Stimulated activated CD4-positive, alpha-beta T cell treated with anti-CD3 and anti-CD28 coated beads, Interleukin-12 subunit alpha, Interleukin-12 subunit beta, amount 100 ng/mL, for 4 hours (primary cell): ENCODE data around the gene IQCF5.
"Not testable (repeated sequence)": the region's sequence is repeated elsewhere in the genome, so short reads cannot be mapped to it uniquely, and the experiment has no call there.

Experiments
- DNase-seq: peaks from one replicate; pipeline ENCODE4 v3.0.0-alpha.2; 2020

Gene IQCF5

DNA sequence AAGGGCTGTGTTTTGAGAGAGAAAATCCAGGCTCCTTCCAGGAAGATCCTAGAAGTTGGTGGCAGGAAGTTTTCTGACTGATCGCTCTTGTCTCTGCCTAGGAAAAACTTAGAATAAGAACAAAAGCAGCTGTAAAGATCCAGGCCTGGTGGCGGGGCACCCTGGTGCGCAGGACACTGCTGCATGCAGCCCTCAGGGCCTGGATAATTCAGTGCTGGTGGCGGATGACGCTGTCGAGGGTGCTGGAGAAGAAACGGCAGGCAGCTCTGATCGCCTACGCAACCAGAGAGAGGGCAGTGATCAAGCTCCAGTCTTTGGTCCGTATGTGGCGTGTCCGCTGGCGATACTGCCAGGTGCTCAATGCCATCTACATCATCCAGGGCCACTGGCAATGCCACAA lies 12.5 kb downstream of the IQCF5 start:
- no peak for DNase-seq

DNA sequence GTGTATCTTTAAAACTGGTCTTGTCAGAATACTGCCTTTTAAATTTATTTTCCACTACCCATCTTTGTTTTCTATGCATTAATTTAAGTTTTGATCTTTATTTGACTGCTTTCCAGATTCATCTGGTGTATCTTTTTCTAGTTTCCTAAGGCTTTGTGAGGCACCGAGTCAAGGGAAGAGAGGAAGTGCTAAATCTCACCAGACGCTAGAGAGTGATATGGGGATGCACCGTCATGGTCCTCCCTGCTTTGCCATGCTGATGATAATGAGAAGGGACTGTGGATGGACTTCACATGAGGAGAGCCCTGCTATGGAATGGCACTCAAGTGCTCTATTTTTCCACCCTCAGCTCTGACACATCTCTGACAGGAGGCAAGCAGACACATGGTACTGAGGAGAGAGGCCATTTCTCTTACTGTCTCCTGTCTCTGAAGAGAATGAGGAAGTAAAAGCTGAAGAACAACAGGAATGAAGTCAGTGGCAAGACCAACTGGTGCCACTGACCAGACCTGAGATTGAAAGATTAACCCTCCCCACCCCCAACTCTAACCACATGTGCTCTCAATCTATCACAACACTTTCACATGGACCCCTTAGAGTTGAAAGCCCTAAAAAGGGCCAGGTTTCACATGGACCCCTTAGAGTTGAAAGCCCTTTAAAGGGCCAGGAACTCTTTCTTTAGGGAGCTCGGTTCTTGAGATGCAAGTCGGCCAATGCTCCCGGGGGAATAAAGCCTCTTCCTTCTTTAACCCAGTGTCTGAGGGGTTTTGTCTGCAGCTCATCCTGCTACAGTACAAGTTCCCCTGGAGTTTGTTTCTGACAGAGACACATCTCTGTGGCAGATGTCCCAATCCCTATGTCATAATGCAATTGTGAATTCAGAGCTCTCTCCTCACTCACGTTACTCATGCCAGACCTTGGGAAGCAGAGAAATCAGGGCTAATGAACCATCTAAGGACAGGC lies 14.4 kb downstream of the IQCF5 start, which contains the start of gene IQCF2:
IQCF2 (plus strand) TSS at position 913 of the 963 bp plus-strand sequence. CDS start 52 bp downstream, outside the sequence.
- DNase-seq: no peak

DNA sequence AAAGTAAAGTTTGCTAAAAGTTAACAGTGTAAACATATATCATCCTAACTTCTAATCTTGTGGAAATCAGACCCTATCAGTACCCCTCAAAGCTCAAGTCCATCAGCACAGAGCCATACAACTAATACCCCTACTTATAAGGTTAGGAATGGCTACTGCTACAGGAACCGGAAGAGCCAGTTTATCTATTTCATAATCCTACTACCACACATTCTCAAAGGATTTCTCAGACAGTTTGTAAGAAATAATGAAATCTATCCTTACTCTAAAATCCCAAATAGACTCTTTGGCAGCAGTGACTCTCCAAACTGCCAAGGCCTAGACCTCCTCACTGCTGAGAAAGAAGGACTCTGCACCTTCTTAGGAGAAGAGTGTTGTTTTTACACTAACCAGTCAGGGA lies 20.0 kb downstream of the IQCF5 start:
- not testable (repeated sequence) for DNase-seq

DNA sequence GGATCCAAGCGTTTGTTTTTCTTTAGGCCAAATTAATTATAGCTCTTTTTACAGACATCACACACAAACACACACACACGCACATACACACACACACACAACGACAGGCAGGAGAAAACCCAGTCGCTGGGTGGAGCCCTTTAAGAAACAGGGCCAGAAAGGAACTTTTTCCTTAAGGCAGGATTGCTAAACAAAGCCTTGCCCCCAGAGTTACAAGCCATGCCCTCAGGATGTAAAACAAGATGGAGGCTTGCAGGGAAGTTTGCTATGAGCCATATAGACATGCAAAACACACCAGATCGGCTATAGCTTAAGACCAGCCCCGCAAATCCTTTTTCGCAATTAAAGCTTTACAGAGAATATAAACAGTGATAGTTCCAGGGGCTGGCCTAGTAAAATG lies 30.3 kb downstream of the IQCF5 start:
- DNase-seq: no peak

DNA sequence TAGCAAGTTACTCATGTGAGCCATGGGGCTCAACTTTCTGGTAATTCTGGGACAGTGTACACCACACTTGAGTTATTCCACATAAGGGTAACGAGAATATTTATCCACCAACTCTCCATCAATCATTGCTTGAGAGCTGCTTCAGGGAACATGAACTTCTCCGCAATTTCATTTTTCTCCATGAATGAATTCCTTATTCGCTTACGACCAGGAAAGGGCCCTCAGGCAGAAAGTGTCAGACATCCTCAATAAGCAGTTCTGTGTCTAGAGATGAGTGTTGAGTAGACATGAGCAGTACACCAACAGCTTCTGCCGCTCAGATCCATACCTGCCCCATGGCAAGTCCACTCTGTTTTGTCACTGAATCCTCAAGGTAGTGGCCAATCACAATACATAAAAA lies 38.8 kb downstream of the IQCF5 start:
- DNase-seq: no peak

- no peak for DNase-seq
Measured at GRCh38 chr3:51830836-51831385, 44.5 kb downstream of the IQCF5 start.

GRCh38 chr3:51830345-51830744 lies 45.1 kb downstream of the IQCF5 start:
- DNase-seq: no peak

DNA sequence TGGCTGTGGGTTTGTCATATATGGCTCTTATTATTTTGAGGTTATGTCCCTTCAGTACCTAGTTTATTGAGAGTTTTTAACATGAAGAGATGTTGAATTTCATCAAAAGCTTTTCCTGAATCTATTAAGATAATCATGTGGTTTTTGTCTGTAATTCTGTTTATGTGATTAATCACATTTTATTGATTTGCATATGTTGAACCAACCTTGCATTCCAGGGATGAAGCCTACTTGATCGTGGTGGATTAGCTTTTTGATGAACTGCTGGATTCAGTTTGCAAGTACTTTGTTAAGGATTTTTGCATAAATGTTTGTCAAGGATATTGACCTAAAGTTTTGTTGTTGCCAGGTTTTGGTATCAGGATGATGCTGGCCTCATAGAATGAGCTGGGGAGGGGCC lies 47.1 kb downstream of the IQCF5 start:
- no peak for DNase-seq
